Measurements from ENCODE around the gene PMM1. TPM values are rescaled to one million over a fixed set of nuclear protein-coding genes. Genes with fewer than 3 reads are reported as not detected.
A peak's percentile ranks its signal among the peaks of the same experiment; 100 is the strongest.

PMM1 gene
- total RNA-seq, 1 experiment from 2014 or later: 26.8 TPM

DNA sequence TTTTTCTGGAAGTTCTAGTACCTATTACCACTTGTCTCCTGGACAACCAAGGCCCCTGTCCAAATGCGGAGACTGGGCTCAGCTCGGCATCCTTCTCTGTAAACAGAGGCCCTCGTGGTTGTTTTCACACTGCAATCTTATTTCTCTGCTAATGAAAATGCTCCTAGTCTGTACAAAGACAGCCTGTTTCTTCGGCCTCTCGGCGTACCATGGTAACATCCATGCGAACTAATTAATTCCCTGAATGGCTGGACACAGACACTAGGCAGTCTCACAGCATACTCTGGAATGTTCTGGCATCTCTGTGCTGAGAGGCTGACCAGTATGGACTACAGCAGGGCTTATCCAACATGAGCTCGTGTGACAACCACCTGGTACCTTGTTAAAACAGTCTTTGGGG is 51.1 kb downstream of the PMM1 start:
- intact Hi-C loops (cut with micrococcal nuclease; ENCODE audit: unreplicated experiment): no loop called here
- no peaks in the 10 kb centered on the region for H3K9me3 ChIP-seq (ENCODE audit: low read depth, low read length, poor library complexity, severe bottlenecking)
- CTCF ChIA-PET: no interaction called here
- POLR2A ChIA-PET (ENCODE audit: low non-redundant PET): no interaction called here
- DNase-seq (ENCODE audit: low spot score): no peak
- no peak overlapping the region for H3K27ac ChIP-seq (ENCODE audit: low read depth, low read length, poor library complexity, severe bottlenecking)
- TF ChIP-seq EZH2 (IDR thresholded peaks at IDR 0.05; ENCODE audit: borderline replicate concordance, low read depth, low read length, poor library complexity, severe bottlenecking) (no peak), CTCF (conservative IDR thresholded peaks at IDR 0.05; ENCODE audit: low read depth, low read length) (no peak)
- H3K4me1 ChIP-seq (ENCODE audit: insufficient read depth, low read length, poor library complexity, severe bottlenecking): no peaks in the 10 kb centered on the region
- peaks cover 45% of the 10 kb centered on the region for H3K36me3 ChIP-seq (ENCODE audit: insufficient read depth, low read length, poor library complexity, severe bottlenecking)
- H3K27me3 ChIP-seq (replicated peaks; ENCODE audit: insufficient read depth, low read depth, low read length, poor library complexity): no peaks in the 10 kb centered on the region
- no peak overlapping the region for H3K4me3 ChIP-seq (ENCODE audit: low read depth, low read length, poor library complexity, severe bottlenecking)
- BruUV-seq (replicated peaks): no TSS peak

GRCh38 chr22:41537203-41537602 is 52.4 kb downstream of the PMM1 start:
- H3K9me3 ChIP-seq (ENCODE audit: low read depth, low read length, poor library complexity, severe bottlenecking): no peaks in the 10 kb centered on the region
- DNase-seq (ENCODE audit: low spot score): no peak
- no peak overlapping the region for H3K27ac ChIP-seq (ENCODE audit: low read depth, low read length, poor library complexity, severe bottlenecking)
- peaks cover 58% of the 10 kb centered on the region for H3K36me3 ChIP-seq (ENCODE audit: insufficient read depth, low read length, poor library complexity, severe bottlenecking)
- no peaks in the 10 kb centered on the region for H3K27me3 ChIP-seq (replicated peaks; ENCODE audit: insufficient read depth, low read depth, low read length, poor library complexity)
- BruUV-seq (replicated peaks): no TSS peak
- no peaks in the 10 kb centered on the region for H3K4me1 ChIP-seq (ENCODE audit: insufficient read depth, low read length, poor library complexity, severe bottlenecking)
- intact Hi-C loops (cut with micrococcal nuclease; ENCODE audit: unreplicated experiment): no loop called here
- no peak overlapping the region for H3K4me3 ChIP-seq (ENCODE audit: low read depth, low read length, poor library complexity, severe bottlenecking)
- ChIA-PET POLR2A (ENCODE audit: low non-redundant PET) (no interaction called here), CTCF (interaction anchor here (0.6 kb wide), 2 partner anchors 14 to 53 kb away, joined by 3 read pairs; no protein-coding TSS in a partner anchor)
- TF ChIP-seq CTCF (conservative IDR thresholded peaks at IDR 0.05; ENCODE audit: low read depth, low read length) (no peak), EZH2 (IDR thresholded peaks at IDR 0.05; ENCODE audit: borderline replicate concordance, low read depth, low read length, poor library complexity, severe bottlenecking) (no peak)

DNA sequence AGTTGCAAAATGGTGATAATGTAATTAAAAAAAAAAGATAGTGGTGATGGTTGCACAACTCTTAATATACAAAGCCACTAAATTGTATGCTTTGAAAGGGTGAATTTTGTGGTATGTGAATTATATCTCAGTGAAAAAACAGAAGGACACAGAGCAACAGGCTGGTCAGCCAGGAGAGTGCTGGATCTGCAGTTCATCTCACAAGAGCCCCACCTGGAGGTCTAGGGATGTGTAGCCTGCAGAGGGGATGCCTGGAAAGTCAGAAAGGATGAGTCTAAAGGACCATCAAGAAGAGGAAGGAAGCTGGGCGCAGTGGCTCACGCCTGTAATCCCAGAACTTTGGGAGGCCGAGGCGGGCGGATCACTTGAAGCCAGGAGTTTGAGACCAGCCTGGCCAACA is 54.4 kb downstream of the PMM1 start:
- Histone ChIP-seq H3K27me3 (replicated peaks; ENCODE audit: insufficient read depth, low read depth, low read length, poor library complexity) (no peaks in the 10 kb centered on the region), H3K4me1 (ENCODE audit: insufficient read depth, low read length, poor library complexity, severe bottlenecking) (no peaks in the 10 kb centered on the region), H3K4me3 (ENCODE audit: low read depth, low read length, poor library complexity, severe bottlenecking) (no peak overlapping the region), H3K9me3 (ENCODE audit: low read depth, low read length, poor library complexity, severe bottlenecking) (no peaks in the 10 kb centered on the region), H3K27ac (ENCODE audit: low read depth, low read length, poor library complexity, severe bottlenecking) (no peak overlapping the region), H3K36me3 (ENCODE audit: insufficient read depth, low read length, poor library complexity, severe bottlenecking) (peaks cover 71% of the 10 kb centered on the region)
- ChIA-PET POLR2A (ENCODE audit: low non-redundant PET) (no interaction called here), CTCF (no interaction called here)
- DNase-seq (ENCODE audit: low spot score): peak; percentile 40
- no TSS peak for BruUV-seq (replicated peaks)
- intact Hi-C loops (cut with micrococcal nuclease; ENCODE audit: unreplicated experiment): no loop called here
- no peak for TF ChIP-seq EZH2 (IDR thresholded peaks at IDR 0.05; ENCODE audit: borderline replicate concordance, low read depth, low read length, poor library complexity, severe bottlenecking)
- TF ChIP-seq CTCF (conservative IDR thresholded peaks at IDR 0.05; ENCODE audit: low read depth, low read length): peak; percentile 31; the same call in 1 of the 2 replicates
